GM19023 (cell line): Measurements from ENCODE around the gene RASGRP1.

ENCODE experiments used
- ATAC-seq: cut with Tn5 transposase; IDR thresholded peaks from one replicate; pipeline ENCODE4 v1.9.1; 2021; ENCODE audit warnings: mild to moderate bottlenecking, moderate library complexity; ENCODE audit not compliant: unreplicated experiment

The RASGRP1 gene

DNA sequence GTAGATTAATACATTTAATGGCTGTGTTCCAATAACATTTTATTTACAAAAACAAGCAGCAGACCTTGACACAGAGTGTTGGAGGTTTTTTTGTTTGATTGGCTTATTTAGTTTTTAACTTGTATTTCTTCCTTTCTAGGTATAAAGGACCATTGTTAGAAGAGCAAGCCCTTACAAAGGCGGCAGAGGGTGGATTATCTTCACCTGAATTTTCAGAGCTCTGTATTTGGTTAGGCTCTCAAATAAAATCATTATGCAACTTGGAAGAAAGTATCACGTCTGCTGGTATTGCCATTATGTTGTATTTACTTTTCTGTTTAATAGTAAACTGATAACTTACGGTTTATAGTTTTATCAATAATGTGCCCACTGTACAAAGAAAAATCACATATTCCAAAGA lies 100.7 kb downstream of the RASGRP1 start:
- ATAC-seq: no peak

DNA sequence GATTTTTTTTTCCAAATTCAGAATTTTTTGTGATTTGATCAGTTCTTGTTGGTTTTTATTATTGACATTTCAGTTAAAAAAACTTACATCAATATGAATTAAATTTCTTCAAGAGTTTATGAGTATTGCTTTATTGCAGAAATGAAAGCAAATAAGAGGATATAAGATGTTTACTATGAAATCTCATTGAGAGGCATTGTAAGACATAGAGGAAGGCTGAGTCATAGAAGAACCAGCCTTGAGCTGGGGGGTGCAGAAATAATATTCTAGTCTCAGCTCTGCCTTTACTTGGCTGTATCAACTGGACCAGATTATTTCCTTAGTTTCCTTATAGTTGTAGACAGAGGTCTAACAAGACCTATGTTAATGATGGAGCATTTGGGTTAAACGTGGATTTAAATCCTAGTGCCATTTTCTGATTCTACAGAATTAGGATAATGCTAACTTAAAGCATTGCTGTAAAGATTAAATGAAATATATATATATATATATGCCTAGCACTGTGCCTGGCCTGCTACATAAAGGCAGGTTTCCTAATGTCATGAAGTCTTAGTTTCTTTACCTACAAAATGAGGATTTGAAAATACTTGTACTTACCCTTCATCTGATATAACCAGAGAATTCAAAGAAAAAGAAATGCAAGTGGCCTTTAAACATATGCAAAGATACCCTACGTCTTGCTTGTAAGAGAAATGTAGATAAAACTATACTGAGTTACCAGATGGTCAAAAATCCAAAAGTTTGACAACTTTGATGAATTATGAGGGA lies 103.4 kb downstream of the RASGRP1 start:
- ATAC-seq: peak; percentile 78

GRCh38 chr15:38460543-38460942 lies 104.1 kb downstream of the RASGRP1 start:
- no peak for ATAC-seq

- ATAC-seq: no peak
Measured at GRCh38 chr15:38459480-38459879, 105.1 kb downstream of the RASGRP1 start.

DNA sequence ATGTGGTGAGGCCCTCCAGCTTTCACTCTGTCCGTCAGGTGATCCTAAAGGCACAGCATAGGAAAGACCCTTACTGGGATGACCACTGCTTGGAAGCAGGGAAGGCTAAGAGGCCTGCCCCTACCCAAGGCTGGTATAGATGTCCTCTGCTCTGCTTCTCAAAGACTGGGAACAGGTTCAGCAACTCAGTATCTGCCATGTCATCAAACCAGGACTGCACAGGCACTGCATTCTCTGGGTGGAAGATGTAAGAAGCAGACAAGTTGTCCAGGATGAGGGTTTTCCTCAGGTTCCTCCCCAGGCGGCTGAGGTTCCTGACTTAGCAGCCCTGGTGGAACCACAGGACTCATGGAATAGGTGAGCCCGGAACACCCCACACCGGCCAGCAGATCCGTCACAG lies 106.0 kb downstream of the RASGRP1 start:
- ATAC-seq: no peak

- no peak for ATAC-seq
Measured at GRCh38 chr15:38455092-38455491, 109.5 kb downstream of the RASGRP1 start.

DNA sequence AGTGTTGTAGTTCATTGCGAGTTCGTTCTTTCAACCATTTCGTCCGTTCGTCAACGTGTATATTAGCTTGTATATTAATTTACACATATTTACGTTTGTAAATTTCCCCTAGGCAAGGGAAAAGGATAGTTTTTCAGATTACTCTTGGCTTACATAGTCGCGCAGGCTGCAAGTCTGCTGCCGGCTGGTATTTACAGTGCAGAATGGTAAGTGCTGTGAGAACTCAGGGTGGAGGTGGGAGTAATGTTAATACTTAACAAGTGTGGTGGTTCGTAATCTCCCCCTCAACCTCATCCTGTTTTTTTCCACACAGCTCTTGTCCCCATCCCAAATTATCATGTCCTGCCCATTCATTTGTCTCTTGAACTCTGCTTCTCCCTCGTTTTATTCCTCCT lies 109.9 kb downstream of the RASGRP1 start:
- ATAC-seq: no peak

- peak; percentile 95 for ATAC-seq
Measured at GRCh38 chr15:38453971-38454695, 110.5 kb downstream of the RASGRP1 start, which contains the start of gene FAM98B. Gene FAM98B, plus strand, starts transcription at chr15:38454127. Its CDS starts 35 bp downstream, at chr15:38454162.

DNA sequence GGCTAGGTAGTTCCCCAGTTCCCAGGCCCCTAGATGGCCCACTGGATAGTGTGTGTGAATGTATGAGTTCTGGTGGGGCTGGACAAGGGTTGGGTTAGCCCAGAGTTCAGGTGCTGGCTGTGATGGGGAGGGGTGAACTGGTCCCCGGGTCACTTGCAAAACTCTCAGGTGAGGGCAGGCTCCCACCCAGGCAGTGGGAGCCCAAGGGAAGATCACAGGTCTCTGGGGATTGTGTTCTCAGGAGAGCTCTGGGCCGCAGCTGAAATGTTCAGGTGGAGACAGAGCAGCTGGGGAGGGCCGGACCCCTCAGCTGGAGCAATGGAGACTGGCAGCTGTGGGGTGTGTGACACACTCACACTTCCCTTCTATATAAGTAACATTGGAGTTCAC lies 123.5 kb downstream of the RASGRP1 start:
- ATAC-seq: no peak

DNA sequence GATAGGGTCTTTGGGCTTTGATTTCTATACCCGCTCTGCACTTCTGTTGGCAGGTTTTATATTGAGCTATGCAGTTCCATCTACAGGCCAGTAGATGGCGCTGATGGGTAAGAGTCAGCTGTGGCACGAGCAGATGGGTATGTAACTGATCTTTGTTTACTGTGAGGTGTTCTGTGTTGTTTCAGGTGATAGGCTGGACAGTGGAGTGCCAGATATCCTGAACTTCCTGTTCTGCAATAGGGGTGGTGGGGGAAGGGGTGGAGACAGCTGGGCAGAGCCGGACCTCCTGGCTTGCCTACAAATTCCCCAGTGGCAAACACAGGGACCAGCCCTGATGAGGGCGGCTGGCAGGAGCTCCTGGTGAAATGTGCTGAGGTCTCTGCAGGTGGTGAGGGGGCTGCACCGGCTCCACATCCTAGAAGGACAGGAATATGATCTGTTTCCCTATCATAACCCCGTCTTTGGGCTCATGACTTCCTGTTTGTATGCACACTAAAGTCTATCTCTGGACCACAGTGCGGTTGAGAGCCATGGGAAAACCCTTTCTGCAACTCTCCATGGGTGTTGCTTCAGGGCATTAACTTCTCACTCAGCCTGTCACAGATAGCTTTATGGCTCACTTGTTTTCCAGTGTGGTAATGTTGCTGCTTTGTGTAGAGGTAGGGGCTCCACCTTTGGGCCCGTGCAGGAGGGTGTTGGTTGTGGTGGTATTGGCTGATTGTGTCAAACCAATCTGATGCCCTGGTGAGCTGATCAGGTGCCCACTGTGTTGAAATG lies 124.1 kb downstream of the RASGRP1 start:
- peak; percentile 78 for ATAC-seq
